SK-N-MC (cell line): ENCODE data around the gene PLCD3.

Experiments used
- EZH2 ChIP-seq: fragments of 200-600 bp; sonication (generic); IDR thresholded peaks from one replicate; pipeline ENCODE4 v1.6.1; 2017; ENCODE audit warnings: antibody characterized with exemption
- POLR2AphosphoS5 ChIP-seq: IDR thresholded peaks from 2 replicates; pipeline ENCODE4 v1.6.1; 2012; ENCODE audit warnings: mild to moderate bottlenecking, low read depth, low read length, borderline replicate concordance

DNA sequence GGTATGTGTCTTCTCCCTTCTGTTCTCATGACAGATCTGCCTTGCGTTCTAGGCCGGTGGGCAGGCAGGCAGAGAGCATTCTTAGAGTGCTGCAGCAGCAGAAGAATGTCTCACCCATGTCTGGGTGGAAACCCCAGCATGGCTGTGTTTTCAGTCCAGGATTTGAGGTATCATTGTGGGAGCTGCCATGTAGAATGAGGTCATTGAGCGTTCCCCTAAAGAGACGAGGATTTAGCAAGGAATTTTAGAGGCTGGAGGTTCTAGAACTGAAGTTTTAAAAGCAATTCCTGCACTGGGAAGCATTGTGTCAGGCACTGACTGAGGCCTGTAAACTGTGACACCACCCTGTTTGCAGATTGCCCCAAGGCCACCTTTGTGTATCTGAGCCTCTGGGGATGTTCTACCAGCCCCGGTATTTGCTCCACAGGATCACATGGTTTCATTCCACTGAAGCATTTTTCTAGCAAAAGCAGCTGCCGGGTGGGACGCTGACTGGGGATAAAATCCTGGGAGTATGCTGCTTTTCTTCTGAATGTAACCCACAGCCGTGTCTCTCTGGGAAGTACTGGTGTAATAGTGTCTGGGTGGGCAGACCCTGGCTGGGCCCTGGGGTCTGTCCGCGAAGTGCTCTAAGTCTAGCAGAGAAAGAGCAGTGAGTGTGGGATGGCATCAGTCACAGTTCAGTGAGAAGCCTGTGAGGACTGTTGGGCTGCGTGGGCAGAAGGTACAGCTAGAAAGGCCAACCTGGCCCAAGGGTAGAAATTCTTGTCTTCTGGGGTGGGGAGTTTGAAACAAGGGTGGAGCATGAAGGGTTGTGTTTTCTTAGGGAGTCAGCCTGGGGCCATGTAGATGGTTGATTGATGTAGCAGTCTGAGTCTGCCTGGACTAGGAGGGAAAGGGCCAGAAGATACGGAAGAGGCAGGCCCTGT is 30.2 kb downstream of the PLCD3 start:
- no peak for TF ChIP-seq POLR2AphosphoS5
- no peak for TF ChIP-seq EZH2
